GM23248 (cell line): ENCODE measurements around the gene WWOX. TPM values are rescaled to one million over a fixed set of nuclear protein-coding genes. Genes with fewer than 3 reads are reported as not detected.

Experiments used
- DNase-seq: peaks from one replicate; pipeline ENCODE4 v3.0.0-alpha.2; 2015
- H2AFZ ChIP-seq: fragments of 200-600 bp; sonication (generic); 2 replicates; pipeline ENCODE4 v1.6.1; 2016; ENCODE audit warnings: antibody characterized with exemption
- H3F3A ChIP-seq: fragments of 200-600 bp; sonication (generic); 2 replicates; pipeline ENCODE4 v1.6.1; 2016; ENCODE audit warnings: mild to moderate bottlenecking, antibody characterized with exemption, mixed run types; ENCODE audit not compliant: insufficient read depth
- H3K27ac ChIP-seq: fragments of 200-600 bp; sonication (generic); 2 replicates; pipeline ENCODE4 v1.5.1; 2016; ENCODE audit warnings: mild to moderate bottlenecking
- H3K27me3 ChIP-seq: fragments of 200-600 bp; sonication (generic); replicated peaks from 2 replicates; pipeline ENCODE4 v1.6.1; 2016; ENCODE audit warnings: mild to moderate bottlenecking; ENCODE audit not compliant: insufficient read depth
- H3K36me3 ChIP-seq: fragments of 200-600 bp; sonication (generic); 2 replicates; pipeline ENCODE4 v1.6.1; 2016; ENCODE audit warnings: low read depth, mild to moderate bottlenecking
- H3K4me1 ChIP-seq: fragments of 200-600 bp; sonication (generic); 2 replicates; pipeline ENCODE4 v1.6.1; 2016; ENCODE audit warnings: mild to moderate bottlenecking; ENCODE audit not compliant: insufficient read depth
- H3K4me2 ChIP-seq: fragments of 200-600 bp; sonication (generic); one replicate; pipeline ENCODE4 v1.6.1; 2016; ENCODE audit warnings: mild to moderate bottlenecking; ENCODE audit not compliant: unreplicated experiment
- H3K4me3 ChIP-seq: fragments of 200-600 bp; sonication (generic); 2 replicates; pipeline ENCODE4 v1.5.1; 2016; ENCODE audit warnings: mild to moderate bottlenecking
- H3K79me2 ChIP-seq: fragments of 200-600 bp; sonication (generic); 2 replicates; pipeline ENCODE4 v1.6.1; 2016; ENCODE audit warnings: mild to moderate bottlenecking; ENCODE audit not compliant: insufficient read depth
- H3K9ac ChIP-seq: fragments of 200-600 bp; sonication (generic); 2 replicates; pipeline ENCODE4 v1.6.1; 2016; ENCODE audit warnings: mild to moderate bottlenecking
- H3K9me2 ChIP-seq: fragments of 200-600 bp; sonication (generic); 2 replicates; pipeline ENCODE4 v1.6.1; 2016; ENCODE audit warnings: mixed run types, mild to moderate bottlenecking, moderate library complexity; ENCODE audit not compliant: insufficient read depth
- H3K9me3 ChIP-seq: fragments of 200-600 bp; sonication (generic); one replicate; pipeline ENCODE4 v1.6.1; 2017; ENCODE audit warnings: low read depth
- H4K20me1 ChIP-seq: fragments of 200-600 bp; sonication (generic); 2 replicates; pipeline ENCODE4 v1.6.0; 2016; ENCODE audit not compliant: insufficient read depth
- EZH2 ChIP-seq: fragments of 200-600 bp; sonication (generic); IDR thresholded peaks from 2 replicates; pipeline ENCODE4 v1.6.1; 2018; ENCODE audit warnings: antibody characterized with exemption, mild to moderate bottlenecking; ENCODE audit not compliant: insufficient read depth, poor library complexity, severe bottlenecking
- EZH2phosphoT487 ChIP-seq: fragments of 200-600 bp; sonication (generic); IDR thresholded peaks from 2 replicates; pipeline ENCODE4 v1.6.1; 2018; ENCODE audit warnings: antibody characterized with exemption, moderate library complexity, mild to moderate bottlenecking, low read depth; ENCODE audit not compliant: insufficient read depth
- WGBS, 2 experiments: methylation state at CpG; one replicate each; pipeline ENCODE4 v1.1.6; 2015 to 2017; ENCODE audit warnings: low lambda C conversion rate in 2 of 2, low coverage in 1 of 2; ENCODE audit errors: missing lambda C conversion rate in 2 of 2; 5-methylcytosine and 5-hydroxymethylcytosine counted together
- in situ Hi-C: fragments of 300-500 bp; cut with MboI; formaldehyde crosslinking; loops from 2 replicates; pipeline ENCODE4 v1.15.0; 2020
- polyA plus RNA-seq: library from polyadenylated mRNA; unstranded; fragments of >200 nt; fragmentation: Nextera tagmentation; extraction: Ambion mirVana; gene quantifications from 2 replicates; pipeline ENCODE4 v1.2.1, GENCODE V29; 2016
- total RNA-seq: library from RNA; depleted of rRNA; stranded (reverse); fragments of >200 nt; shearing (Covaris generic); gene quantifications from 2 replicates; pipeline ENCODE4 v1.2.3, GENCODE V29; 2014

The WWOX gene
- total and polyA plus RNA-seq, 2 experiments from 2014 or later: 4.5 to 6.6 TPM

- no peak for TF ChIP-seq EZH2
- Histone ChIP-seq H3K4me2 (no peak overlapping the region), H3K27me3 (no peaks in the 10 kb centered on the region), H3K36me3 (no peaks in the 10 kb centered on the region), H3K4me3 (no peak overlapping the region), H3K4me1 (no peaks in the 10 kb centered on the region), H3K9ac (no peak overlapping the region), H3K9me2 (no peaks in the 10 kb centered on the region), H4K20me1 (no peaks in the 10 kb centered on the region), H2AFZ (no peak overlapping the region), H3K79me2 (no peaks in the 10 kb centered on the region), H3F3A (no peaks in the 10 kb centered on the region), H3K9me3 (no peaks in the 10 kb centered on the region), H3K27ac (no peak overlapping the region)
- DNase-seq: no peak
- in situ Hi-C loops: no loop called here
These were observed 779.1 kb downstream of the WWOX start for GRCh38 chr16:78878570-78878969.

- Histone ChIP-seq H2AFZ (no peak overlapping the region), H3K27me3 (no peaks in the 10 kb centered on the region), H3F3A (no peaks in the 10 kb centered on the region), H3K9ac (no peak overlapping the region), H3K9me3 (no peaks in the 10 kb centered on the region), H3K27ac (no peak overlapping the region), H3K4me2 (no peak overlapping the region), H4K20me1 (no peaks in the 10 kb centered on the region), H3K79me2 (no peaks in the 10 kb centered on the region), H3K36me3 (no peaks in the 10 kb centered on the region), H3K4me3 (no peak overlapping the region), H3K9me2 (no peaks in the 10 kb centered on the region), H3K4me1 (no peaks in the 10 kb centered on the region)
- TF ChIP-seq EZH2 (no peak), EZH2phosphoT487 (no peak)
- 53 to 60% methylated on average over 5 of the region's 5 CpGs for WGBS, 2 experiments
- DNase-seq: no peak
- in situ Hi-C loops: no loop called here
These were observed 779.6 kb downstream of the WWOX start for GRCh38 chr16:78879011-78879410.

GRCh38 chr16:78882150-78882549 lies 782.7 kb downstream of the WWOX start:
- no peaks in the 10 kb centered on the region for H4K20me1 ChIP-seq
- TF ChIP-seq EZH2 (no peak), EZH2phosphoT487 (no peak)
- H3F3A ChIP-seq: no peaks in the 10 kb centered on the region
- H3K27ac ChIP-seq: no peak overlapping the region
- DNase-seq: no peak
- no peak overlapping the region for H3K4me2 ChIP-seq
- no peak overlapping the region for H3K4me3 ChIP-seq
- in situ Hi-C loops: no loop called here
- no peaks in the 10 kb centered on the region for H3K79me2 ChIP-seq
- no peaks in the 10 kb centered on the region for H3K9me2 ChIP-seq
- no peaks in the 10 kb centered on the region for H3K27me3 ChIP-seq
- H3K9me3 ChIP-seq: no peaks in the 10 kb centered on the region
- H3K36me3 ChIP-seq: no peaks in the 10 kb centered on the region
- H3K9ac ChIP-seq: no peak overlapping the region
- WGBS, 2 experiments: 49 to 62% methylated on average over 3 of the region's 3 CpGs
- H3K4me1 ChIP-seq: no peaks in the 10 kb centered on the region
- no peak overlapping the region for H2AFZ ChIP-seq

- H3K79me2 ChIP-seq: no peaks in the 10 kb centered on the region
- in situ Hi-C loops: no loop called here
- H3F3A ChIP-seq: no peaks in the 10 kb centered on the region
- WGBS, 2 experiments: 63 to 65% methylated on average over 9 of the region's 9 CpGs
- no peak for DNase-seq
- H3K36me3 ChIP-seq: no peaks in the 10 kb centered on the region
- H3K4me2 ChIP-seq: no peak overlapping the region
- H3K27ac ChIP-seq: no peak overlapping the region
- no peaks in the 10 kb centered on the region for H4K20me1 ChIP-seq
- no peaks in the 10 kb centered on the region for H3K9me2 ChIP-seq
- H3K9me3 ChIP-seq: no peaks in the 10 kb centered on the region
- H3K9ac ChIP-seq: no peak overlapping the region
- no peak overlapping the region for H3K4me3 ChIP-seq
- no peaks in the 10 kb centered on the region for H3K4me1 ChIP-seq
- H3K27me3 ChIP-seq: no peaks in the 10 kb centered on the region
- H2AFZ ChIP-seq: no peak overlapping the region
- TF ChIP-seq EZH2: no peak
- TF ChIP-seq EZH2phosphoT487: no peak
These were observed 783.3 kb downstream of the WWOX start for GRCh38 chr16:78882751-78883150.

- Histone ChIP-seq H3K79me2 (no peaks in the 10 kb centered on the region), H3K9ac (no peak overlapping the region), H3K4me1 (no peaks in the 10 kb centered on the region), H3F3A (no peaks in the 10 kb centered on the region), H4K20me1 (no peaks in the 10 kb centered on the region), H3K4me2 (no peak overlapping the region), H3K4me3 (no peak overlapping the region), H3K9me3 (no peaks in the 10 kb centered on the region), H2AFZ (no peak overlapping the region), H3K27ac (no peak overlapping the region), H3K9me2 (no peaks in the 10 kb centered on the region), H3K27me3 (no peaks in the 10 kb centered on the region), H3K36me3 (no peaks in the 10 kb centered on the region)
- in situ Hi-C loops: no loop called here
- TF ChIP-seq EZH2: no peak
- TF ChIP-seq EZH2phosphoT487: no peak
- no peak for DNase-seq
These were observed 784.8 kb downstream of the WWOX start for GRCh38 chr16:78884204-78884603.
